RWPE2 (cell line): ENCODE measurements around the gene SHFL.
A peak's percentile ranks its signal among the peaks of the same experiment; 100 is the strongest.

ENCODE experiments used
- ATAC-seq: fragments of 200-7000 bp; cut with Tn5 transposase; 3 replicates; pipeline ENCODE4 v1.9.1; 2021; ENCODE audit warnings: low read depth
- DNase-seq: peaks from one replicate; pipeline ENCODE4 v3.0.0-alpha.2; 2020; ENCODE audit warnings: low spot score
- H3K27ac ChIP-seq: fragments of 450-650 bp; 2 replicates; pipeline ENCODE4 v1.5.1; 2017; ENCODE audit warnings: mild to moderate bottlenecking; ENCODE audit not compliant: poor library complexity, severe bottlenecking
- H3K27me3 ChIP-seq: fragments of 250-450 bp; sonication (Bioruptor Pico); 2 replicates; pipeline ENCODE4 v1.5.1; 2021; ENCODE audit warnings: mild to moderate bottlenecking, moderate library complexity; ENCODE audit not compliant: insufficient read depth, poor library complexity, severe bottlenecking
- H3K36me3 ChIP-seq: fragments of 250-450 bp; sonication (Bioruptor Pico); 2 replicates; pipeline ENCODE4 v1.5.1; 2020; ENCODE audit warnings: low read depth, mild to moderate bottlenecking, moderate library complexity
- H3K4me1 ChIP-seq: fragments of 250-450 bp; sonication (Bioruptor Pico); 2 replicates; pipeline ENCODE4 v1.5.1; 2021; ENCODE audit warnings: mild to moderate bottlenecking, moderate library complexity; ENCODE audit not compliant: insufficient read depth, poor library complexity, severe bottlenecking
- H3K4me3 ChIP-seq: fragments of 250-450 bp; sonication (Bioruptor Pico); 2 replicates; pipeline ENCODE4 v1.5.1; 2021; ENCODE audit warnings: mild to moderate bottlenecking, moderate library complexity; ENCODE audit not compliant: severe bottlenecking
- H3K9me3 ChIP-seq: fragments of 250-450 bp; sonication (Bioruptor Pico); 2 replicates; pipeline ENCODE4 v1.5.1; 2021; ENCODE audit warnings: mild to moderate bottlenecking, moderate library complexity; ENCODE audit not compliant: severe bottlenecking
- CTCF ChIP-seq: fragments of 450-650 bp; IDR thresholded peaks from one replicate; pipeline ENCODE4 v1.5.1; 2017; ENCODE audit warnings: mild to moderate bottlenecking, moderate library complexity; ENCODE audit not compliant: poor library complexity, severe bottlenecking

The SHFL gene

GRCh38 chr19:10116866-10117616 is 30.9 kb downstream of the SHFL start:
- peaks cover 9% of the 10 kb centered on the region for H3K4me1 ChIP-seq
- H3K4me3 ChIP-seq: no peak overlapping the region
- no peak for DNase-seq
- H3K27ac ChIP-seq: no peak overlapping the region
- no peak for TF ChIP-seq CTCF
- peaks cover 46% of the 10 kb centered on the region for H3K36me3 ChIP-seq
- H3K27me3 ChIP-seq: no peaks in the 10 kb centered on the region
- ATAC-seq: no peak
- no peaks in the 10 kb centered on the region for H3K9me3 ChIP-seq

GRCh38 chr19:10118960-10119359 is 32.8 kb downstream of the SHFL start:
- Histone ChIP-seq H3K36me3 (peaks cover 43% of the 10 kb centered on the region), H3K27me3 (no peaks in the 10 kb centered on the region), H3K9me3 (no peaks in the 10 kb centered on the region), H3K4me3 (peak overlapping the region; percentile 84), H3K27ac (peak overlapping the region; percentile 54), H3K4me1 (peaks cover 9% of the 10 kb centered on the region)
- DNase-seq (no peak), ATAC-seq (no peak)
- TF ChIP-seq CTCF: no peak

- H3K27ac ChIP-seq: peak overlapping the region; percentile 54
- ATAC-seq (peak; percentile 52; the same call in 2 of the 3 replicates), DNase-seq (no peak)
- no peaks in the 10 kb centered on the region for H3K9me3 ChIP-seq
- no peak for TF ChIP-seq CTCF
- H3K36me3 ChIP-seq: peaks cover 33% of the 10 kb centered on the region
- H3K4me3 ChIP-seq: peak overlapping the region; percentile 15
- H3K4me1 ChIP-seq: peaks cover 9% of the 10 kb centered on the region
- H3K27me3 ChIP-seq: no peaks in the 10 kb centered on the region
Measured at GRCh38 chr19:10120538-10121189, 34.5 kb downstream of the SHFL start.

GRCh38 chr19:10122045-10122444 is 35.9 kb downstream of the SHFL start:
- TF ChIP-seq CTCF: no peak

GRCh38 chr19:10124429-10124828 is 38.3 kb downstream of the SHFL start:
- Histone ChIP-seq H3K27ac (no peak overlapping the region), H3K4me3 (no peak overlapping the region), H3K9me3 (no peaks in the 10 kb centered on the region), H3K36me3 (peaks cover 21% of the 10 kb centered on the region), H3K4me1 (peaks cover 9% of the 10 kb centered on the region), H3K27me3 (no peaks in the 10 kb centered on the region)
- DNase-seq (no peak), ATAC-seq (no peak)
- TF ChIP-seq CTCF: no peak

More at GRCh38 chr19:10122045-10122444, 35.9 kb downstream of the SHFL start:
- H3K4me1 ChIP-seq: peaks cover 9% of the 10 kb centered on the region
- no peak overlapping the region for H3K27ac ChIP-seq
- no peaks in the 10 kb centered on the region for H3K27me3 ChIP-seq
- H3K4me3 ChIP-seq: no peak overlapping the region
- no peaks in the 10 kb centered on the region for H3K9me3 ChIP-seq
- no peak for DNase-seq
- H3K36me3 ChIP-seq: peaks cover 25% of the 10 kb centered on the region
- no peak for ATAC-seq
